ENCODE measurements around the gene RAB10. TPM values are rescaled to one million over a fixed set of nuclear protein-coding genes. Genes with fewer than 3 reads are reported as not detected.

Gene RAB10
- total and polyA plus RNA-seq, 2 of the 13 experiments (the other 11 are each of a cell fraction or from before 2014, with no cell fraction given), result 48.2 to 120 TPM

- H3K4me3 ChIP-seq (replicated peaks in 1 of 3; ENCODE audit: insufficient read depth in 1 of 3, low read depth in 2 of 3, low read length in 3 of 3), result no peak overlapping the region
- CTCF ChIA-PET (ENCODE audit: low intra/inter-chr PET ratio, low total read pairs), result no interaction called here
- intact Hi-C loops (cut with micrococcal nuclease; ENCODE audit: unreplicated experiment), result no loop called here
- ATAC-seq, result no peak
- H3K9me3 ChIP-seq (ENCODE audit: low read length), result peaks cover 11% of the 10 kb centered on the region
- H2AFZ ChIP-seq (ENCODE audit: low read length), result no peak overlapping the region
- no peak for DNase-seq (ENCODE audit: low spot score)
- H3K4me1 ChIP-seq (ENCODE audit: insufficient read depth, low read length), result peaks cover 33% of the 10 kb centered on the region
- no peak overlapping the region for H3K4me2 ChIP-seq (ENCODE audit: low read depth, low read length)
- no TSS peak for BruUV-seq (replicated peaks)
- in situ Hi-C loops (cut with HindIII; ENCODE audit: extremely low pct_ligation_motif_present, low pct_unique_long_range_greater_than_20kb), result no loop called here
- POLR2A ChIA-PET, result no interaction called here
- H3K79me2 ChIP-seq (ENCODE audit: insufficient read depth, low read length), result peaks cover 81% of the 10 kb centered on the region
- 95% methylated on average over 5 of the region's 5 CpGs for WGBS (ENCODE audit: low lambda C conversion rate)
- no peaks in the 10 kb centered on the region for H3K27me3 ChIP-seq (ENCODE audit: control insufficient read depth in 1 of 2, insufficient read depth in 2 of 2, low read length in 2 of 2)
- no peak for FAIRE-seq
- H3K9ac ChIP-seq (ENCODE audit: insufficient read depth, low read depth, low read length), result no peak overlapping the region
- H4K20me1 ChIP-seq (ENCODE audit: insufficient read depth, low read length), result peaks cover 36% of the 10 kb centered on the region
- peaks cover 0 to 13% of the 10 kb centered on the region in 2 experiments; a peak in 3 of 5 replicates for H3K36me3 ChIP-seq (replicated peaks in 1 of 2; ENCODE audit: control insufficient read depth in 1 of 2, insufficient read depth in 2 of 2, low read length in 2 of 2)
- no peak overlapping the region for H3K27ac ChIP-seq (ENCODE audit: extremely low read length, insufficient read depth, low read length)
- TF ChIP-seq ZHX1 (CRISPR knock-in tag; IDR thresholded peaks at IDR 0.05; ENCODE audit: low read depth) (no peak), GFI1 (CRISPR knock-in tag; IDR thresholded peaks at IDR 0.05; ENCODE audit: borderline replicate concordance) (no peak), KLF13 (CRISPR knock-in tag; IDR thresholded peaks at IDR 0.05) (no peak), ZNF782 (CRISPR knock-in tag; IDR thresholded peaks at IDR 0.05; ENCODE audit: borderline replicate concordance) (no peak), NR1H2 (CRISPR knock-in tag; IDR thresholded peaks at IDR 0.05; ENCODE audit: borderline replicate concordance, low read depth) (no peak), REL (CRISPR knock-in tag; conservative IDR thresholded peaks at IDR 0.05) (no peak), HES4 (CRISPR knock-in tag; IDR thresholded peaks at IDR 0.05; ENCODE audit: borderline replicate concordance) (no peak), ZNF557 (CRISPR knock-in tag; IDR thresholded peaks at IDR 0.05) (no peak), DMAP1 (CRISPR knock-in tag; IDR thresholded peaks at IDR 0.05) (no peak), ZNF430 (CRISPR knock-in tag; IDR thresholded peaks at IDR 0.05) (no peak), ARID5B (CRISPR knock-in tag; IDR thresholded peaks at IDR 0.05) (no peak), POLR2G (IDR thresholded peaks at IDR 0.05; ENCODE audit: low read depth, low read length) (no peak), FOXO4 (CRISPR knock-in tag; conservative IDR thresholded peaks at IDR 0.05) (no peak), ZSCAN21 (CRISPR knock-in tag; IDR thresholded peaks at IDR 0.05; ENCODE audit: borderline replicate concordance) (no peak), PLSCR1 (CRISPR knock-in tag; IDR thresholded peaks at IDR 0.05; ENCODE audit: borderline replicate concordance) (no peak), KAT7 (CRISPR knock-in tag; IDR thresholded peaks at IDR 0.05; ENCODE audit: borderline replicate concordance) (no peak), FOXK2 (IDR thresholded peaks at IDR 0.05) (no peak)
These were observed 47.7 kb downstream of the RAB10 start for GRCh38 chr2:26081556-26081955.

Data from HepG2 (cell line).